Sigmoid colon (tissue), 4 donors: ENCODE data around the gene RHBDF2.
A peak's percentile ranks its signal among the peaks of the same experiment; 100 is the strongest.

ENCODE experiments used
- CTCF ChIP-seq, 4 experiments: fragments of 450-650 bp in 3 of 4; fragments of 200-600 bp in 1 of 4; IDR thresholded peaks; one replicate each; pipeline ENCODE4 v1.5.1; 2016 to 2019; ENCODE audit warnings: antibody characterized with exemption in 4 of 4, mild to moderate bottlenecking in 3 of 4, moderate library complexity in 2 of 4
- EP300 ChIP-seq, 4 donors: sonication (generic); formaldehyde crosslinking; IDR thresholded peaks; one replicate each; pipeline ENCODE4 v1.6.1; 2017; ENCODE audit warnings: antibody characterized with exemption in 4 of 4
- POLR2A ChIP-seq, 2 donors: fragments of 450-650 bp; IDR thresholded peaks; one replicate each; pipeline ENCODE4 v1.6.1; 2016; ENCODE audit warnings: antibody characterized with exemption in 2 of 2, mild to moderate bottlenecking in 2 of 2, moderate library complexity in 2 of 2
- POLR2AphosphoS5 ChIP-seq, 4 donors: sonication (generic); formaldehyde crosslinking; IDR thresholded peaks; one replicate each; pipeline ENCODE4 v1.6.1; 2017; ENCODE audit warnings: antibody characterized with exemption in 4 of 4

GRCh38 chr17:76500074-76500746 is 1.0 kb downstream of the RHBDF2 start:
- TF ChIP-seq CTCF (IDR thresholded peaks at IDR 0.05) (no peak), POLR2A (IDR thresholded peaks at IDR 0.05) (no peak), EP300 (IDR thresholded peaks at IDR 0.05) (no peak), POLR2AphosphoS5 (IDR thresholded peaks at IDR 0.05) (peak in 1 of 4 donors; percentile 11)
